ENCODE data around the gene CNOT2. TPM values are rescaled to one million over a fixed set of nuclear protein-coding genes. Genes with fewer than 3 reads are reported as not detected.

CNOT2 gene
- total RNA-seq, 1 experiment from 2014 or later = 109 TPM

DNA sequence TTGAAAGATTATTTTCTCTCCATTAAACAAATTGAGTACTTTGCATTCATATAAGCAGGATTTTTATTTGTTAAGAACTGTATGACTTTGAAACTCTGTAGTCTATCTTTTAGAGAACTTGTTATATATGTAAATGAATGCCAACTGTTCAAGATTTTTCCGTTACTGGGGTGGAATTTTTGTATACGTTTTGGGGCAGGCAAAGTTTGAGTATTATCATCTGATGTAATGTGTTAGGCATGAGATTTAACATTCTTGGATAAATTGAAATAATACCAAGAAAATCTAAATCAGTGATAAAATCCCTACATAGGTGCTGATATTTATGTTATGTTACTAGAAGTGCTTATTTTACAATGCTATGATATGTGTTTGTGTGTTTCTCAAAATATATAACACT, 8.4 kb downstream of the CNOT2 start:
- no peak for DNase-seq (ENCODE audit: low read depth)

- DNase-seq (ENCODE audit: low read depth) = no peak
These were observed 9.6 kb downstream of the CNOT2 start for GRCh38 chr12:70252832-70253231.

DNA sequence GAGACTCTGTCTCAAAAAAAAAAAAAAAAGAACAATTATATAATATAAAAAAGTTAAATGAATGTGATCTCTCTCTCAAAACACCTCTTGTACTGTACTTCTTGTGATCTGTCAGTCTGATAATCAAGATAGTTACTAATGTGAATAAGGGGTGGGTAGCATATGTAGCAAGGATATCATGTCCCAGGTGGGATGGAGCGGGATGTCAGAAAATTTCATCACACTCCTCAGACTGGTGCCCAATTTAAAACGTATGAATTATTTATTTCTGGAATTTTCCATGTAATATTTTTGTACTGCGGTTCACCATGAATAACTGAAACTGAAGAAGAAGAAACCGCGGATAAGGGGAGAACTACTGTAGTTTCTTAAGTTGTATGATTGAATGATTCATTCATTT, 11.0 kb downstream of the CNOT2 start:
- DNase-seq (ENCODE audit: low read depth) = no peak

DNA sequence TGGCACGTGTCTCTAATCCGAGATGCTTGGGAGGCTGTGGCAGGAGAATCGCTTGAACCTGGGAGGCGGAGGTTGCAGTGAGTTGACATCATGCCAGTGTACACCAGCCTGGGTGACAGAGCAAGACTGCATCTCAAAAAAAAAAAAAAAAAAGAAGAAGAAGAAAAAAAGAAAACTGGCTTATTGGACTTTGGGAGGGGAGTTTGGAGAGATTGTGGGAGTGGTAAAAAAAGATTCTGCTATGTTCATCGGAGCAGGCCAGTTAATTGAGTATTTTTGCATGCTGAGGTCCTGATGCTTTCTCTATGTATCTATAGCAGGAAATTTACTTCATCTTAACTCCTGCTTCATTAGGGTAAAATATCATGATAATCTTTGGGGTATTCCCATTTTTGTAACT, 11.6 kb downstream of the CNOT2 start:
- DNase-seq (ENCODE audit: low read depth) = no peak

DNA sequence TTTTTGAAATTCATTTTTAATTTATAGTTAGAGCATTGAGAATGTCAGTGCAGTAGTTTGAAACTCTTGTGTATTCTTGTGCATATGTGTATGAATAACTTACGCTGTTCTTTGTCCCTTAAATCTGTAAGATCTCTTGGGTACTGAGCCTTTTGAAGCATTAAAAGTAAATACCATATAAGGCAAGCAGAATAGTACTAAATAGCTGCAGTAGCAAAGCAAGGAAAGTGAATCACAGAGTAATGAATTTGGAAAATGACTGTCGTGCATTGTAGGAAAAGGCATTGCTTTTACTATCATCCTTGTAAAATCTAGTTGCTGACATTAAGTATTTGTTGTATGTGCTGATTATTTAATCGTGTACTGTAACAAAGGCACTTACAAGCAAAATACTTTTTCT, 12.1 kb downstream of the CNOT2 start:
- DNase-seq (ENCODE audit: low read depth) = no peak

- DNase-seq (ENCODE audit: low read depth) = no peak
These were observed 15.6 kb downstream of the CNOT2 start for GRCh38 chr12:70258605-70259403.

DNA sequence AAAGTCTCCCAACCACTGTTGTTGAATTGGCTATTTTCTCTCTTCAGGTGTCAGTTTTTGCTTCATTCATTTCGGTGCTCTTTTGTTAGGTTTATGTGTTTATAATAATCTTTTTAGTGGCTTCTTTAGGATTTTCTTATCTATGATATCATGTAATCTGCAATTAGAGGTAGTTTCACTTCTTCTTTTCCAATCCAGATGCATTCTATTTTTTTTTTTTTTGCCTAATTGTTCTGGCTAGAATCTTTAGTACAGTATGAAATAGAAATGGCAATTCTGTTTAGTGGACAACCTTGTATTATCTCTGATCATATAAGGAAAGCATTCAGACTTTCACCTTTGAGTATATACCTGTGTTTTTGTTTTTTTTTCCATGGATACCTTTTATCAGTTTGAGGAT, 17.4 kb downstream of the CNOT2 start:
- no peak for DNase-seq (ENCODE audit: low read depth)

GRCh38 chr12:70264067-70264867, 21.0 kb downstream of the CNOT2 start:
- no peak for DNase-seq (ENCODE audit: low read depth)

- DNase-seq (ENCODE audit: low read depth) = no peak
These were observed 21.9 kb downstream of the CNOT2 start for GRCh38 chr12:70265132-70265531.

DNA sequence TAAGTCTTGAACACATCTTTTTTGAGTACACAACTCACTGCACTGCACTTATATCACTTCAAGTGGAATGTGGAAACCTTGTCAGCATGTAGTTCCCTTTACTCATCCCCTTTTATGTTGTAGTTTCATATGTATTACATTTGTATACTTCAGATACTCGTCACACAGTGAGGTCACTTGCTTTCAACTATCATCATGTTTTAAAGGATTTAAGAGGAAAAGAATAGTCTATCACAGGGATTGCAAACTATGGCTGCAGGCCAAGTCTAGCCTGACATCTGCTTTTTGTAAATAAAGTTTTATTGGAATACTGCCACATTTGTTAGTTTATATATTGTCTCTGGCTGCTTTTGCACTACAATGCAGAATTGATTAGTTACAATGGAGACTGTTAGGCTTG, 24.3 kb downstream of the CNOT2 start:
- no peak for DNase-seq (ENCODE audit: low read depth)

- no peak for DNase-seq (ENCODE audit: low read depth)
These were observed 25.7 kb downstream of the CNOT2 start for GRCh38 chr12:70268972-70269371.

DNA sequence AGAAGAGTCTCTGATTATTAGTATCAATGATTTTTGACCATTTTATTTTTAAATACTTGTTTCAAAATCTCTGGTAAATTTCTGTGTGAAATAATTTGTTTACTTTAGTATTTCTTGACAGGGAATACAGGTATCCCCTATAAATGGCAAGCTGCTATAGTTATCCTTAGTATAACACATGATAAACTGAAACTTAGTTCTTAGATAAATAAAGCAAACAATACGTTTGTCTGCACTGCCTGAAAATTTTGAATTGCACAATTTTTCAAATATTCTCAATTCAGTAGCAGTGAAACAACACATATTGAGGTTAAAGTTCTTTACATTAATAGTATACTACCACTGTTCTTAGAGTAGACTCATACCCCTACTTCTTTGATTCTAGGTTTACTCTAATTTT, 26.9 kb downstream of the CNOT2 start:
- DNase-seq (ENCODE audit: low read depth) = no peak

DNA sequence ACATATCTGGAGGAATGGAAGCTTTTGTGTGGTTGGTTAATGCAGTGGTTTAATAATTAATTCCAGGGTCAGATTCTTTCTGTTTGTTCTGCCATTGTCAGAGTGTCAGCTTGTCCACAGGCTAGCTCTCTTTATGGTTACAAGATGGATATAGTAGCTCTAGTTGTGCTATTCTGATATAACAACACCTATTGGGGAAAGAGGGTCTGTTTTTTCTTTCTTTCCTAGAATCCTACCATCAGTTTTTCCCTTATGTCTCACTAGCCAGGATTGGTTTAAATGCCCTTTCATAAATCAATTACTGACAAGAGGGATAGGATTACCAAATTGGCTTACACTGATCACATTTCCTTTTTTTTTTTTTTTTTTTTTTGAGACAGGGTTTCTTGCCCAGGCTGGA, 27.8 kb downstream of the CNOT2 start:
- no peak for DNase-seq (ENCODE audit: low read depth)

- DNase-seq (ENCODE audit: low read depth) = no peak
These were observed 29.3 kb downstream of the CNOT2 start for GRCh38 chr12:70272510-70272909.

DNA sequence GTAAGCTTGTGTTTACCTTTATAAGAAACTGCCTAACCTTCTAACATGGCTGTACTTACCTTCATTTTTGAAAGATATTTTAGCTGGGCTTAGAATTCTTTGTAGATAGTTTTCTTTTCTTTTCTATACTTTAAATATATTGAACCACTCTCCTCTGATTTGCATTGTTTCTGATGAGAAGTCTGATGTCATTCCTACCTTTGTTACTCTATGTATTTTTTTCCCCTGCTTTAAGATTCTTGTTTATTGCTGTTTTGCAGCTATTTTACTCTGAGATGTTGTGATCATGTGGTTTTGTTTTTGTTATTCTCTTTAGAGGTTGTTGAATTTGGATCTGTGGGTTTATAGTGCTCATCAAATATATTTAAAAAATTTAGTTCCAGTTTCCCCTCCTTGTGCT, 31.8 kb downstream of the CNOT2 start:
- no peak for DNase-seq (ENCODE audit: low read depth)

- DNase-seq (ENCODE audit: low read depth) = no peak
These were observed 34.7 kb downstream of the CNOT2 start for GRCh38 chr12:70277973-70278372.

DNA sequence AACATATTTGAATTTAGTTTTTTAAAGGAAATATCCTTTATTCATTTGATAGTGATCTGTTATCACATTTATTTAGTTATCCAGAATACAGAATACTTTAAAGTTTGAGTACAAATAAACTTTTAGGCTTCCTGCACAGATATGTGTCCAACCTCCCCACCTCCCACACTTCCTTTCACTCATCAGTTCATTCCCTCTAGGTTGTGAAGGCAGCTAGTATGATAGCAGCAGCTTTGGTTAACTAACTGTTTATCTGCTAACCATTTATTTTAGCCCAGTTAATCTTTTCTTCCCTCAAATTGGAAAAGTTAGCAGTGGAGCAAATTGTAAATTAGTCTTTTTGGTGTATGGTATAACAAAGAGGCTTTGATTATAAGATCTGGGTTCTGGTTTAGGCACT, 35.7 kb downstream of the CNOT2 start:
- DNase-seq (ENCODE audit: low read depth) = no peak

DNA sequence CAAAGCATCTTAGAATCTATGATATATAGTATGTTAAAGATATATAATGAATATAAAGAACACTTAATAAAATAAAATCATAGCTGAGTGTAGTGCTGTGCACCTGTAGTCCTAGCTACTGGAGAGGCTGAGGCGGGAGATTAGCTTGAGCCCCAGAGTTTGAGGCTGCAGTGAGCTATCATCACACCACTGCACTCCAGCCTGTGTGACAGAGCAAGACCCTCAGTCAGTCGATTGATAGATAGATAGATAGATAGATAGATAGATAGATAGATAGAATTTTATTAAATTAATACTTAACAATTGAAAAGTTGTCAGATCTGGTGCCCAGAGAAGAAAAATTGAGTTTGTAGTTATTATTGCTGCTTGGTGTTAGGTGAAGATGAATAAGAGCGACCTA, 40.0 kb downstream of the CNOT2 start:
- no peak for DNase-seq (ENCODE audit: low read depth)

DNA sequence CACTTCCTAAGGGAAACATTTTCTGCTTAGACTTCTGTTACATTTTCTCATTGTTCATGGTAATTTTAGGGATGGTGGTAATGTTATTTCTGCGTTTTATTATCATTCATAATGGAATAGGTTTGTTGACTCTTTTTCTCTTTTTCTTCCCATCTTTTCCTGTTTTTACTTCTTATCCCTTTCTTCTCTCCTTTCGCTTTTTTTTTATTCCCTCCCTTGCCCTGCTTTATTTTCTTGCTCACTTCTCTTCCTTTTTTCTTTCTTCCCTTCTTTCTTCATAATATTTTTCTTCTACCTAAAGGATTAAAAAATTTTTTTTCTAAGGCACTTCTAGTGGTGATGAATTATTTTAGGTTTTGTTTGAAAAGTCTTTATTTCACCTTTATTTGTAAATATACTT, 45.6 kb downstream of the CNOT2 start:
- DNase-seq (ENCODE audit: low read depth) = no peak

- DNase-seq (ENCODE audit: low read depth) = no peak
These were observed 46.9 kb downstream of the CNOT2 start for GRCh38 chr12:70290116-70290515.

GRCh38 chr12:70292017-70292776, 49.0 kb downstream of the CNOT2 start:
- DNase-seq (ENCODE audit: low read depth) = no peak
